ENCODE results near the gene DAAM1.

GRCh38 chr14:59177262-59177661 is 11.2 kb upstream of the DAAM1 start:
- TF ChIP-seq CTCF (IDR thresholded peaks at IDR 0.05) (no peak), POLR2A (IDR thresholded peaks at IDR 0.05) (no peak)

Data from uterus (tissue), 2 donors.